Tibial nerve (tissue), 4 donors: ENCODE data around the gene CPAMD8. TPM values are rescaled to one million over a fixed set of nuclear protein-coding genes. Genes with fewer than 3 reads are reported as not detected.

Source experiments
- DNase-seq, 2 donors: peaks; one replicate each; pipeline ENCODE4 v3.0.0-alpha.2; 2019; ENCODE audit warnings: low spot score in 2 of 2
- H3K27ac ChIP-seq, 4 donors: fragments of 200-600 bp; sonication (generic) in 3 of 4; one replicate each; pipeline ENCODE4 v1.5.1; 2017 to 2019; ENCODE audit warnings: mild to moderate bottlenecking in 1 of 4
- H3K27me3 ChIP-seq, 2 donors: fragments of 200-600 bp; sonication (generic) in 1 of 2; one replicate each; pipeline versions ENCODE4 v1.5.1 to v1.6.0; 2017 to 2019
- H3K36me3 ChIP-seq, 3 donors: fragments of 200-600 bp; sonication (generic); one replicate each; pipeline ENCODE4 v1.5.1; 2018 to 2019
- H3K4me1 ChIP-seq, 4 donors: fragments of 200-600 bp; sonication (generic) in 3 of 4; one replicate each; pipeline ENCODE4 v1.5.1; 2017 to 2019
- H3K4me3 ChIP-seq, 4 donors: fragments of 200-600 bp; sonication (generic) in 3 of 4; one replicate each; pipeline ENCODE4 v1.5.1; 2017 to 2019; ENCODE audit warnings: mild to moderate bottlenecking in 1 of 4, moderate library complexity in 1 of 4
- H3K9me3 ChIP-seq, 4 donors: fragments of 200-600 bp; sonication (generic) in 3 of 4; one replicate each; pipeline ENCODE4 v1.5.1; 2017 to 2019
- EP300 ChIP-seq, 2 donors: sonication (generic); formaldehyde crosslinking; IDR thresholded peaks; one replicate each; pipeline ENCODE4 v1.6.1; 2017; ENCODE audit warnings: antibody characterized with exemption in 2 of 2, mild to moderate bottlenecking in 1 of 2
- POLR2A ChIP-seq, 2 donors: fragments of 450-650 bp; IDR thresholded peaks; one replicate each; pipeline ENCODE4 v1.6.1; 2017; ENCODE audit warnings: antibody characterized with exemption in 2 of 2, mild to moderate bottlenecking in 2 of 2, moderate library complexity in 2 of 2
- WGBS, 2 donors: methylation state at CpG; one replicate each; pipeline ENCODE4 v1.1.5; 2018; 5-methylcytosine and 5-hydroxymethylcytosine counted together
- total RNA-seq, 4 donors: library from RNA; depleted of rRNA; stranded (reverse); fragments of >200 nt; gene quantifications; one replicate each; pipeline ENCODE4 v1.1.0, GENCODE V29; 2016
- TF ChIP-seq, protein P1 (sequence below), 5 experiments: fragments of 200-600 bp in 3 of 5; fragments of 450-650 bp in 2 of 5; sonication (generic) in 3 of 5; IDR thresholded peaks; one replicate each; pipeline ENCODE4 v1.5.1; 2016 to 2019; ENCODE audit warnings: antibody characterized with exemption in 5 of 5, mild to moderate bottlenecking in 3 of 5, moderate library complexity in 2 of 5

The CPAMD8 gene
- total RNA-seq, 4 donors from 2014 or later = 9.8 to 26.3 (median 14.4) TPM

DNA sequence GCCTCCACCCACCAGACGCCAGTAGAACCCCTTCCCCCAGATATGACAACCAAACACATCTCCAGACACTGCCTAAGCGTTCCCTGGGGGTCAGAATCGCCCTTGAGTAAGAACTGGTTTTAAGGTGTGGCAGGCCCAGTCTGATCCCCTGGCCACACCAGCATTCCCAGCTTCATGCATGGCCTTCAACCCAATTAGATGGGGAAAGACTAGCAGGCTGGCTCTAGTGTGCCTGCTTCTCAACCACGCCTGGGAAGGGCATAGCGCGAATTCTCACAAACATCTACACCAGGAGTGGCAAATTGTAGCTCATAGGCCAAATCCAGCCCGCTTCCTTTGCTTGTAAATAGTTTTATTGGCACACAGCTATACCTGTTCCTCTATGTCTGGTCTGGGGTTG lies 35.1 kb upstream of the CPAMD8 start:
- no peak overlapping the region for H3K27ac ChIP-seq
- WGBS, 2 donors = 89 to 98% methylated on average over 7 of the region's 7 CpGs
- no peaks in the 10 kb centered on the region for H3K4me1 ChIP-seq
- H3K4me3 ChIP-seq = no peak overlapping the region
- peaks cover 0 to 33% (median 2%) of the 10 kb centered on the region in 4 donors for H3K9me3 ChIP-seq
- no peaks in the 10 kb centered on the region for H3K27me3 ChIP-seq
- no peak for TF ChIP-seq POLR2A (IDR thresholded peaks at IDR 0.05)
- TF ChIP-seq, protein P1, sequence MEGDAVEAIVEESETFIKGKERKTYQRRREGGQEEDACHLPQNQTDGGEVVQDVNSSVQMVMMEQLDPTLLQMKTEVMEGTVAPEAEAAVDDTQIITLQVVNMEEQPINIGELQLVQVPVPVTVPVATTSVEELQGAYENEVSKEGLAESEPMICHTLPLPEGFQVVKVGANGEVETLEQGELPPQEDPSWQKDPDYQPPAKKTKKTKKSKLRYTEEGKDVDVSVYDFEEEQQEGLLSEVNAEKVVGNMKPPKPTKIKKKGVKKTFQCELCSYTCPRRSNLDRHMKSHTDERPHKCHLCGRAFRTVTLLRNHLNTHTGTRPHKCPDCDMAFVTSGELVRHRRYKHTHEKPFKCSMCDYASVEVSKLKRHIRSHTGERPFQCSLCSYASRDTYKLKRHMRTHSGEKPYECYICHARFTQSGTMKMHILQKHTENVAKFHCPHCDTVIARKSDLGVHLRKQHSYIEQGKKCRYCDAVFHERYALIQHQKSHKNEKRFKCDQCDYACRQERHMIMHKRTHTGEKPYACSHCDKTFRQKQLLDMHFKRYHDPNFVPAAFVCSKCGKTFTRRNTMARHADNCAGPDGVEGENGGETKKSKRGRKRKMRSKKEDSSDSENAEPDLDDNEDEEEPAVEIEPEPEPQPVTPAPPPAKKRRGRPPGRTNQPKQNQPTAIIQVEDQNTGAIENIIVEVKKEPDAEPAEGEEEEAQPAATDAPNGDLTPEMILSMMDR (IDR thresholded peaks at IDR 0.05) = no peak
- TF ChIP-seq EP300 (IDR thresholded peaks at IDR 0.05) = no peak
- no peak for DNase-seq
- peaks cover 0 to 54% (median 15%) of the 10 kb centered on the region in 3 donors for H3K36me3 ChIP-seq

DNA sequence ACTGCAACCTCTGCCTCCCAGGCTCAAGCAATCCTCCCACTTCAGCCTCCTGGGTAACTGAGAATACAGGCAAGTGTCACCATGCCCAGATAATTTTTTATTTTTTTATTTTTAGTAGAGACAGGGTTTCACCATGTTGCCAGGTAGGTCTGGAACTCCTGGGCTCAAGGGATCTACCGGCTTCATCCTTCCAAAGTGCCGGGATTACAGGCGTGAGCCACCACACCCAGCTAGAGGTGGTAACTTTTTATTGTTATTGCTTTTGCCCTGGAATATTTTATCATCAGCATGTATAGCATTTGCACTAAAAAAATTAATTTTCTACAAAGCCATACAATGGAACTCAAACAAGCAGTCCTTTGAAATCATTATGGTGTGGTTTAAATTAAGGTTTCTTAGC lies 34.6 kb upstream of the CPAMD8 start:
- no peaks in the 10 kb centered on the region for H3K27me3 ChIP-seq
- no peak overlapping the region for H3K27ac ChIP-seq
- peaks cover 0 to 33% (median 2%) of the 10 kb centered on the region in 4 donors for H3K9me3 ChIP-seq
- no peak for DNase-seq
- 95 to 96% methylated on average over 3 of the region's 3 CpGs for WGBS, 2 donors
- H3K4me1 ChIP-seq = no peaks in the 10 kb centered on the region
- H3K36me3 ChIP-seq = peaks cover 0 to 57% (median 15%) of the 10 kb centered on the region in 3 donors
- no peak for TF ChIP-seq EP300 (IDR thresholded peaks at IDR 0.05)
- TF ChIP-seq, protein P1 (IDR thresholded peaks at IDR 0.05) = no peak
- no peak for TF ChIP-seq POLR2A (IDR thresholded peaks at IDR 0.05)
- no peak overlapping the region for H3K4me3 ChIP-seq

DNA sequence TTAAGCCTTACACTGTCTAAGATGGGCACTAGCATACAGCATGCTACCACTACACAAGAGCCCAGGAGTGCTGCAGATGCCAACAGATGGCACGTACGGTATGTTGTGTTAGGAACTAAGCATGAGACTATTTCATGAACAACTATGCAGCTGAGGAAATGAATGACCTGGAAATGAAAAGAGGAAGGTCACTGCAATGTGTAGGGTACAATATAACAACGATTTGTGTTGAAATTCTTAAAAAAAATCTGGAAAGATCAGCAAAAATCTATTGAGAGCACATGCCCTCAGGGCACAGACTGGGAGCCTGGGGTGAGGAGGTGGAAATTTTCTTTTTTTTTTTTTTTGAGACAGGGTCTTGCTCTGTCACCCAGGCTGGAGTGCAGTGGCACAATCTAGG lies 34.2 kb upstream of the CPAMD8 start:
- DNase-seq = no peak
- peaks cover 0 to 61% (median 15%) of the 10 kb centered on the region in 3 donors for H3K36me3 ChIP-seq
- 78 to 81% methylated on average over 3 of the region's 3 CpGs for WGBS, 2 donors
- no peaks in the 10 kb centered on the region for H3K27me3 ChIP-seq
- TF ChIP-seq, protein P1 (IDR thresholded peaks at IDR 0.05) = no peak
- TF ChIP-seq EP300 (IDR thresholded peaks at IDR 0.05) (no peak), POLR2A (IDR thresholded peaks at IDR 0.05) (no peak)
- no peak overlapping the region for H3K4me3 ChIP-seq
- H3K4me1 ChIP-seq = no peaks in the 10 kb centered on the region
- no peak overlapping the region for H3K27ac ChIP-seq
- H3K9me3 ChIP-seq = peaks cover 0 to 33% (median 2%) of the 10 kb centered on the region in 4 donors

DNA sequence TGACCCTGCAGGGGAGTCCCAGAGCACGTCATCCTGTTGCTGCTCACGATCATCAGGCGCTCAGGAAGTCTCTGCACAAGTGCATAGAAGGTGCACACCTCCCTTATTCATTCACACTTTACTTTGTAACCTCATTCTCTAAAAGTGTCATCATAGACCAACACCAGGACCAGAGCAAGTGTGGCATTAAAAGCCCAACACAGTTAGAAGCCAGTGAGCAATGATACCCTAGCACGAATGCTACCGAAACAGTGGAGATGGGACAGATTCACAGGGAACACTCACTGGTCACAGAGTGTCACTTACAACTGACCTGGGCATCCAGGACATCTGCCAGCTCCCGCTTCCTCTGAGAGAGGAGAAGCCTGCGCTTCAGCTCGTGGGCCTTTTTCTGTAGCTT lies 31.6 kb upstream of the CPAMD8 start:
- H3K27ac ChIP-seq = no peak overlapping the region
- no peak overlapping the region for H3K4me3 ChIP-seq
- 97 to 99% methylated on average over 8 of the region's 8 CpGs for WGBS, 2 donors
- peaks cover 0 to 72% (median 15%) of the 10 kb centered on the region in 3 donors for H3K36me3 ChIP-seq
- no peak for TF ChIP-seq EP300 (IDR thresholded peaks at IDR 0.05)
- TF ChIP-seq POLR2A (IDR thresholded peaks at IDR 0.05) = no peak
- TF ChIP-seq, protein P1 (IDR thresholded peaks at IDR 0.05) = no peak
- H3K9me3 ChIP-seq = peaks cover 0 to 27% (median 2%) of the 10 kb centered on the region in 4 donors
- H3K27me3 ChIP-seq = no peaks in the 10 kb centered on the region
- no peak for DNase-seq
- H3K4me1 ChIP-seq = no peaks in the 10 kb centered on the region

DNA sequence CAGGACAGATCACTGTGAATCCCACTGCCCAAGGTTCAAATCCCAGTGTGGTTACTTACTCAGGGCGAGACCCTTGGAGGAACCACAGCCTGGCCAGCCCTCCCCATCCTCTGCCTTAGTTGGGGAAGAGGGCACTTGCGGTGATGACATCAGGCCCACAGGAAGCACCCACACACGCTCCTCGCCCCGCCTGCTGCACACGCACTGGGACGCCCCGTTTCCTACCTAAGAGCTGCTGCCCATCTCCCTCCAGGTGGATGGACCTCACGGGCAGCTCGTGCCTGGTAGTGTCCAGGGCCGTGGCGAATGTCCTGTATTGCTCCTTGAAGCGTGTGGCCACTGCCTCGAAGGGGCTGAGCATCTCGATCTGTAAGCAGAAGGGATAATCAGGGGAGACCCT lies 29.0 kb upstream of the CPAMD8 start:
- no peaks in the 10 kb centered on the region for H3K4me1 ChIP-seq
- TF ChIP-seq POLR2A (IDR thresholded peaks at IDR 0.05) (no peak), EP300 (IDR thresholded peaks at IDR 0.05) (no peak)
- TF ChIP-seq, protein P1 (IDR thresholded peaks at IDR 0.05) = no peak
- no peaks in the 10 kb centered on the region for H3K27me3 ChIP-seq
- H3K27ac ChIP-seq = no peak overlapping the region
- no peak for DNase-seq
- no peak overlapping the region for H3K4me3 ChIP-seq
- H3K36me3 ChIP-seq = peaks cover 0 to 92% (median 15%) of the 10 kb centered on the region in 3 donors
- peaks cover 0 to 27% (median 2%) of the 10 kb centered on the region in 4 donors for H3K9me3 ChIP-seq
- 92 to 96% methylated on average over 12 to 15 of the region's 15 CpGs for WGBS, 2 donors
